Measurements from ENCODE around the gene ARFGAP3.
A peak's percentile ranks its signal among the peaks of the same experiment; 100 is the strongest.

Gene ARFGAP3

DNA sequence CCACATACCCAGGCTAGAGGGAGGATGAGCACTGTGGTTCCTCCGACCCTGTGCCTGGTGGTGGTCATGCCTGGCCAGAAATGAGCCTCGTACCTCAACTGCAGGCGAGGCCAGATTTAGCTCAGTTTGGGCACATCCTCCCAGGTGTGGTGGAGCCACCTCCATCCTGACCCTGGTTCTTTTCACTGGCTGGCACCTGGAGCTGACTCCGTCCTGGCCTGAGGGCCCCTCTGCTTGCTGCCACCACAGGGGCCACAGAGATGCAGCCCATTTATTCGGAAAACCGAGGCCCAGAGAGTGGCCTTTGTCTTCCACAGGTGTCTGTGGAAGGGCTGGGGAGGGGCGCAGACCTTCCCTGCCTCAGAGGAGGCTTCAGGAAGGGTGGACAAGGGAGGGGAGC, 9.0 kb upstream of the ARFGAP3 start:
- TF ChIP-seq, protein P1, sequence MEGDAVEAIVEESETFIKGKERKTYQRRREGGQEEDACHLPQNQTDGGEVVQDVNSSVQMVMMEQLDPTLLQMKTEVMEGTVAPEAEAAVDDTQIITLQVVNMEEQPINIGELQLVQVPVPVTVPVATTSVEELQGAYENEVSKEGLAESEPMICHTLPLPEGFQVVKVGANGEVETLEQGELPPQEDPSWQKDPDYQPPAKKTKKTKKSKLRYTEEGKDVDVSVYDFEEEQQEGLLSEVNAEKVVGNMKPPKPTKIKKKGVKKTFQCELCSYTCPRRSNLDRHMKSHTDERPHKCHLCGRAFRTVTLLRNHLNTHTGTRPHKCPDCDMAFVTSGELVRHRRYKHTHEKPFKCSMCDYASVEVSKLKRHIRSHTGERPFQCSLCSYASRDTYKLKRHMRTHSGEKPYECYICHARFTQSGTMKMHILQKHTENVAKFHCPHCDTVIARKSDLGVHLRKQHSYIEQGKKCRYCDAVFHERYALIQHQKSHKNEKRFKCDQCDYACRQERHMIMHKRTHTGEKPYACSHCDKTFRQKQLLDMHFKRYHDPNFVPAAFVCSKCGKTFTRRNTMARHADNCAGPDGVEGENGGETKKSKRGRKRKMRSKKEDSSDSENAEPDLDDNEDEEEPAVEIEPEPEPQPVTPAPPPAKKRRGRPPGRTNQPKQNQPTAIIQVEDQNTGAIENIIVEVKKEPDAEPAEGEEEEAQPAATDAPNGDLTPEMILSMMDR (IDR thresholded peaks at IDR 0.05; ENCODE audit: insufficient read depth, low read depth, low read length, missing control alignments) = no peak

DNA sequence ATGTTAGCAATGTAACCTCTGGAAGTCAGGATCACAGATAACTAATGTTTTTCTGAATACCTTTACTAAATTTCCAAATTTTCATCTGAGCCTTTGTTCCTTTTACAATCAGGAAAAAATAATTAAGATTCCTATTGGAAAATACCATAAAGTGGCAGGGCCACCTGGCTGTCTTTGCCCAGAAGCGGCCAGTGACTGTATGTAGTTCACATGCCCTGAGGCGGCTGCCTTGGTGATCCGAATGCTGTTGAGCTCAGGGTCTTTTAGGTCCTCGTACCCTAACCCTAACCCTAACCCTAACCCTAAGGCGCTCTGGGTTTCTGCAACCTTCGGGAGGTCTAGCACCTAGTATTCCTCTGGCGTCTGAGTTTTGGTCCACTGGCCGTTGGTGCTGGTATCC, 8.5 kb upstream of the ARFGAP3 start:
- TF ChIP-seq, protein P1 (IDR thresholded peaks at IDR 0.05; ENCODE audit: insufficient read depth, low read depth, low read length, missing control alignments) = no peak
- H3K4me3 ChIP-seq (ENCODE audit: low read depth, low read length) = no peak overlapping the region
- DNase-seq (ENCODE audit: low read depth) = no peak

More for the DNA sequence above, 9.0 kb upstream of the ARFGAP3 start:
- no peak for DNase-seq (ENCODE audit: low read depth)
- H3K4me3 ChIP-seq (ENCODE audit: low read depth, low read length) = no peak overlapping the region

DNA sequence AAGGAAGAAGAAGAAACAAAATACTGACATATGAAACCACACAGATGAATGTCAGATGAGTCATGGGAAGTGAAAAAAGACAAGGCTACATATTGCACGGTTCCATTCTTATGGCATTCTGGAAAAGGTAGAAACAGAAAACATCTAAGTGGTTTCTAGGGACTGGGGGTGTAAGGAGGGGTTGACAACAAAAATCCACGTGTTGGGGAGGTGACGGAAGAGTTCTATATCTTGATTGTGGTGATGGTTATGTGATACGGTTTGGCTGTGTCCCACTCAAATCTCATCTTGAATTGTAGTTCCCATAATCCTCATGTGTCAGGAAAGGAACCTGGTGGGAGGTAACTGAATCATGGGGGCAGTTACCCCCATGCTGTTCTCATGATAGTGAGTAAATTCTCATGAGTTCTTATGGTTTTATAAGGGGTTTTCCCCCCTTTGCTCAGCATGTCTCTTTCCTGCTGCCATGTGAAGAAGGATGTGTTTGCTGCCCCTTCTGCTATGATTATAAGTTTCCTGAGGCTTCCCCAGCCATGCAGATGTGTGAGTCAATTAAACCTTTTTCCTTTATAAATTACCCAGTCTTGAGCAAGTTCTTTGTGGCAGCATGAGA, 6.4 kb upstream of the ARFGAP3 start:
- TF ChIP-seq, protein P1 (IDR thresholded peaks at IDR 0.05; ENCODE audit: insufficient read depth, low read depth, low read length, missing control alignments) = no peak
- H3K4me3 ChIP-seq (ENCODE audit: low read depth, low read length) = no peak overlapping the region
- DNase-seq (ENCODE audit: low read depth) = peak; percentile 43

DNA sequence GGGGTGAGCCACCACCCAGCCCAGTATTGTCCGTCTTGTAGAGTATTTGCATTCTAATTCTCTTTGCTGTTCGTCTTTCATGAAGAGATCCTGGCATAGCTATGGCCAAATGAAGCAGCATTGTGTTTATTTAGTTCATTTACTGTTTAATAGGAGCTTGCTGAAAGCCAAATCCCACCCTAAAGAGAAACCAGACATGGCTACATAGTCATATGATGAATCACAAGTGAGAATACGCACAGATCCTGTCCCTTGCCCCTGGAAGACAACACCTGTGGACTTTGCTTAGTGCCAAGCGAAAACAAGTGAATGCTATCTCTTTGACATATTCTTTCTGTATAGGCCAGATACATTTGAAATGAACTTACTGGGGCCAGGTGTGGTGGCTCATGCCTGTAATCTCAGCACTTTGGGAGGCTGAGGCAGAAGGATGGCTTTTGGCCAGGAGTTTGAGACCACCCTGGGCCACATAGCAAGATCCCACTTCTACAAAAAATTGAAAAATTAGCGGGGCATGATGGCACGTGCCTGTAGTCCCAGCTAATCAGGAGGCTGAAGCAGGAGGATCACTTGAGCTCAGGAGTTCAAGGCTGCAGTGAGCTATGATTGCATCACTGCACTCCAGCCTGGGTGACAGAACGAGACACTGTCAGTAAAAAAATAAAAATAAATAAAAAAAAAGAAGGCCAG, 5.1 kb upstream of the ARFGAP3 start:
- TF ChIP-seq, protein P1 (IDR thresholded peaks at IDR 0.05; ENCODE audit: insufficient read depth, low read depth, low read length, missing control alignments) = no peak
- no peak overlapping the region for H3K4me3 ChIP-seq (ENCODE audit: low read depth, low read length)
- no peak for DNase-seq (ENCODE audit: low read depth)

DNA sequence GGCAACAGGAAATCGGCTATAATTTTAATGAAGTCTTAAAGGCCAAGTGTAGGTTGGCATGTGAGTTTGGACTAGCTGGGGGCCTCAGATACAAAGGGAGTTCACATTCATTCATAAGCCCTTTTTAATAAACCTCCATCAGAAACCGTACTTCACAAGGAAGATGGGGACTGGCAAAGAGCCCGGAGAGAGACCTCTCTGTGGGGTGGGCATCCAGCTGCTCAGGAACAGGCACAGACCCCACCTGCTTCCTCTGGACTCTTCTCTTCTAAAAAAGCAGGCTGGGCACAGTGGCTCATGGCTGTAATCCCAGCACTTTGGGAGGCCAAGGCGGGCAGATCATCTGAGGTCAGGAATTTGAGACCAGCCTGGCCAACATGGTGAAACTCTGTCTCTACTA, 3.9 kb upstream of the ARFGAP3 start:
- TF ChIP-seq, protein P1 (IDR thresholded peaks at IDR 0.05; ENCODE audit: insufficient read depth, low read depth, low read length, missing control alignments) = no peak
- no peak for DNase-seq (ENCODE audit: low read depth)
- no peak overlapping the region for H3K4me3 ChIP-seq (ENCODE audit: low read depth, low read length)

DNA sequence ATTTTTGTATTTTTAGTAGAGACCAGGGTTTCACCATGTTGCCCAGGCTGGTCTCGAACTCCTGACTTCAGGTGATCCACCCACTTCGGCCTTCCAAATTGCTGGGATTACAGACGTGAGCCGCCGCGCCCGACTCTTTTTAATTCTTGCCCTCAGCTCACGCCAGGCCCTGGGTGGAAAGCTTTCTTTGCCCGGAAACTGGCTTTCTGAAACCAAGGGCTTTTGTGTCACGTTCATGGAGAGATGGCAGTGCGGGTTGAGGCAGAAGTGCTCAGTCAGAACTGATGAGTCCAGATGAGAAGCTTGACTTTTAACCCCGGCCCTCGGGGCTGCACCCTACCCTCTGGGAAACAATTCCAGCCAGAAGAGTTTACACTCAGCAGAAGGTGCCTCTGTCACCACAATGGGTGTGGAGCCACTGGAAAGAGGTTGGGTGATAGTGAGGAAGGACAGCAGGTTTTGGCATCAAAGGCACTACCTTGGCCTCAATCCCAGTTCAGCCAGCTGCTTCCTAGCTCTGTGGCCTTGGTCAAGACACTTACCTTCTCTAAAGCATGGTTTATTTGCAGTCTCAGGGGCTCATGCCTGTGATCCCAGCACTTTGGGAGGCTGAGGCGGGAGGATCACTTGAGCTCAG, 890 bp upstream of the ARFGAP3 start:
- H3K4me3 ChIP-seq (ENCODE audit: low read depth, low read length) = no peak overlapping the region
- TF ChIP-seq, protein P1 (IDR thresholded peaks at IDR 0.05; ENCODE audit: insufficient read depth, low read depth, low read length, missing control alignments) = no peak
- no peak for DNase-seq (ENCODE audit: low read depth)

Measured in GM12865 (cell line).